HUES64 (cell line): Measurements from ENCODE around the gene SUGCT.

Experiments
- H3K27ac ChIP-seq: 2 replicates; pipeline ENCODE4 v1.7.0; 2013; ENCODE audit warnings: low read depth, low read length, inconsistent platforms
- H3K27me3 ChIP-seq: 2 replicates; pipeline ENCODE4 v1.6.1; 2013; ENCODE audit warnings: mild to moderate bottlenecking, low read length; ENCODE audit not compliant: insufficient read depth
- H3K36me3 ChIP-seq: 2 replicates; pipeline ENCODE4 v1.6.1; 2013; ENCODE audit warnings: mild to moderate bottlenecking, low read length; ENCODE audit not compliant: insufficient read depth
- H3K4me1 ChIP-seq: 2 replicates; pipeline ENCODE4 v1.6.1; 2013; ENCODE audit warnings: mild to moderate bottlenecking, low read length, moderate library complexity; ENCODE audit not compliant: insufficient read depth
- H3K4me3 ChIP-seq: 2 replicates; pipeline ENCODE4 v1.5.1; 2013; ENCODE audit warnings: mild to moderate bottlenecking, low read length, moderate library complexity
- H3K9ac ChIP-seq: 2 replicates; pipeline ENCODE4 v1.6.1; 2013; ENCODE audit warnings: mild to moderate bottlenecking, low read depth, low read length
- H3K9me3 ChIP-seq: 2 replicates; pipeline ENCODE4 v1.6.1; 2013; ENCODE audit warnings: low read depth, low read length; ENCODE audit not compliant: insufficient read depth
- WGBS: fragments of 150-250, 120-280 bp; methylation state at CpG from one replicate; pipeline ENCODE4 v1.1.7; 2013; ENCODE audit warnings: missing lambda C conversion rate; 5-methylcytosine and 5-hydroxymethylcytosine counted together

SUGCT gene

GRCh38 chr7:40499718-40500117, 364.9 kb downstream of the SUGCT start:
- H3K4me1 ChIP-seq, result no peaks in the 10 kb centered on the region
- no peaks in the 10 kb centered on the region for H3K9me3 ChIP-seq
- no peak overlapping the region for H3K27ac ChIP-seq
- no peaks in the 10 kb centered on the region for H3K27me3 ChIP-seq
- no peak overlapping the region for H3K4me3 ChIP-seq
- WGBS, result 92% methylated on average over 1 of the region's 1 CpG
- no peaks in the 10 kb centered on the region for H3K36me3 ChIP-seq
- no peak overlapping the region for H3K9ac ChIP-seq

- no peak overlapping the region for H3K4me3 ChIP-seq
- H3K27ac ChIP-seq, result no peak overlapping the region
- no peaks in the 10 kb centered on the region for H3K27me3 ChIP-seq
These were observed 365.4 kb downstream of the SUGCT start for GRCh38 chr7:40500219-40500618.

GRCh38 chr7:40502359-40502758, 367.6 kb downstream of the SUGCT start:
- no peaks in the 10 kb centered on the region for H3K4me1 ChIP-seq
- H3K27me3 ChIP-seq, result no peaks in the 10 kb centered on the region
- no CpG with 5 or more reads among the region's 1 CpG for WGBS
- H3K9me3 ChIP-seq, result 0 out of 2 replicates have a peak, but pooled peaks cover 2% of the 10 kb centered on the region
- H3K4me3 ChIP-seq, result no peak overlapping the region
- no peak overlapping the region for H3K9ac ChIP-seq
- no peaks in the 10 kb centered on the region for H3K36me3 ChIP-seq
- H3K27ac ChIP-seq, result no peak overlapping the region

More at GRCh38 chr7:40500219-40500618, 365.4 kb downstream of the SUGCT start:
- H3K4me1 ChIP-seq, result no peaks in the 10 kb centered on the region
- H3K36me3 ChIP-seq, result no peaks in the 10 kb centered on the region
- H3K9ac ChIP-seq, result no peak overlapping the region
- 80% methylated on average over 1 of the region's 1 CpG for WGBS
- no peaks in the 10 kb centered on the region for H3K9me3 ChIP-seq

GRCh38 chr7:40506158-40506557, 371.4 kb downstream of the SUGCT start:
- Histone ChIP-seq H3K36me3 (no peaks in the 10 kb centered on the region), H3K27ac (no peak overlapping the region), H3K27me3 (no peaks in the 10 kb centered on the region), H3K9ac (no peak overlapping the region), H3K4me3 (no peak overlapping the region), H3K4me1 (peaks cover 3% of the 10 kb centered on the region; the same call in 1 of the 2 replicates), H3K9me3 (0 out of 2 replicates have a peak, but pooled peaks cover 2% of the 10 kb centered on the region)
- 95% methylated on average over 3 of the region's 3 CpGs for WGBS

- Histone ChIP-seq H3K36me3 (no peaks in the 10 kb centered on the region), H3K4me3 (no peak overlapping the region), H3K9me3 (0 out of 2 replicates have a peak, but pooled peaks cover 2% of the 10 kb centered on the region), H3K27ac (no peak overlapping the region), H3K4me1 (peaks cover 3% of the 10 kb centered on the region; the same call in 1 of the 2 replicates), H3K27me3 (no peaks in the 10 kb centered on the region), H3K9ac (no peak overlapping the region)
- 91% methylated on average over 5 of the region's 6 CpGs for WGBS
These were observed 372.4 kb downstream of the SUGCT start for GRCh38 chr7:40507166-40507565.

GRCh38 chr7:40509287-40509996, 374.6 kb downstream of the SUGCT start:
- 82% methylated on average over 2 of the region's 4 CpGs for WGBS
- peaks cover 3% of the 10 kb centered on the region; the same call in 1 of the 2 replicates for H3K4me1 ChIP-seq
- H3K36me3 ChIP-seq, result no peaks in the 10 kb centered on the region
- no peaks in the 10 kb centered on the region for H3K27me3 ChIP-seq
- H3K9me3 ChIP-seq, result 0 out of 2 replicates have a peak, but pooled peaks cover 2% of the 10 kb centered on the region
- no peak overlapping the region; the same call in 1 of the 2 replicates for H3K9ac ChIP-seq
- H3K27ac ChIP-seq, result no peak overlapping the region
- no peak overlapping the region for H3K4me3 ChIP-seq

- Histone ChIP-seq H3K9me3 (no peaks in the 10 kb centered on the region), H3K36me3 (no peaks in the 10 kb centered on the region), H3K27ac (no peak overlapping the region), H3K27me3 (no peaks in the 10 kb centered on the region), H3K4me1 (no peaks in the 10 kb centered on the region), H3K9ac (no peak overlapping the region), H3K4me3 (no peak overlapping the region)
- WGBS, result 93% methylated on average over 1 of the region's 1 CpG
These were observed 381.6 kb downstream of the SUGCT start for GRCh38 chr7:40516376-40516775.

- 96% methylated on average over 3 of the region's 3 CpGs for WGBS
- no peak overlapping the region for H3K27ac ChIP-seq
These were observed 384.2 kb downstream of the SUGCT start for GRCh38 chr7:40519009-40519408.

GRCh38 chr7:40520986-40521738, 386.4 kb downstream of the SUGCT start:
- Histone ChIP-seq H3K27ac (no peak overlapping the region), H3K4me1 (no peaks in the 10 kb centered on the region), H3K36me3 (no peaks in the 10 kb centered on the region), H3K4me3 (no peak overlapping the region), H3K9me3 (no peaks in the 10 kb centered on the region), H3K27me3 (no peaks in the 10 kb centered on the region), H3K9ac (no peak overlapping the region)
- 79% methylated on average over 6 of the region's 7 CpGs for WGBS

More at GRCh38 chr7:40519009-40519408, 384.2 kb downstream of the SUGCT start:
- no peaks in the 10 kb centered on the region for H3K27me3 ChIP-seq
- no peaks in the 10 kb centered on the region for H3K36me3 ChIP-seq
- H3K9me3 ChIP-seq, result no peaks in the 10 kb centered on the region
- H3K4me1 ChIP-seq, result no peaks in the 10 kb centered on the region
- H3K4me3 ChIP-seq, result no peak overlapping the region
- H3K9ac ChIP-seq, result no peak overlapping the region

GRCh38 chr7:40525764-40526163, 391.0 kb downstream of the SUGCT start:
- H3K9ac ChIP-seq, result no peak overlapping the region
- H3K4me1 ChIP-seq, result no peaks in the 10 kb centered on the region
- no peaks in the 10 kb centered on the region for H3K36me3 ChIP-seq
- no peak overlapping the region for H3K27ac ChIP-seq
- H3K27me3 ChIP-seq, result no peaks in the 10 kb centered on the region
- 93% methylated on average over 3 of the region's 3 CpGs for WGBS
- no peaks in the 10 kb centered on the region for H3K9me3 ChIP-seq
- H3K4me3 ChIP-seq, result no peak overlapping the region

GRCh38 chr7:40526951-40527715, 392.3 kb downstream of the SUGCT start:
- H3K4me1 ChIP-seq, result no peaks in the 10 kb centered on the region
- H3K27ac ChIP-seq, result no peak overlapping the region
- no peak overlapping the region for H3K9ac ChIP-seq
- no peaks in the 10 kb centered on the region for H3K36me3 ChIP-seq
- 80% methylated on average over 1 of the region's 1 CpG for WGBS
- H3K9me3 ChIP-seq, result no peaks in the 10 kb centered on the region
- no peak overlapping the region for H3K4me3 ChIP-seq
- H3K27me3 ChIP-seq, result no peaks in the 10 kb centered on the region
